ENCODE measurements around the gene BEAN1.
"Not testable (repeated sequence)": the region's sequence is repeated elsewhere in the genome, so short reads cannot be mapped to it uniquely, and the experiment has no call there.

The BEAN1 gene

GRCh38 chr16:66447491-66447890, 20.4 kb downstream of the BEAN1 start:
- no peak for TF ChIP-seq CTCF (IDR thresholded peaks at IDR 0.05; ENCODE audit: low read depth, low read length, missing control alignments)
- no peak for DNase-seq (ENCODE audit: low read depth)
- no peak overlapping the region for H3K4me3 ChIP-seq (ENCODE audit: low read depth, low read length)

GRCh38 chr16:66451548-66451947, 24.5 kb downstream of the BEAN1 start:
- TF ChIP-seq CTCF (IDR thresholded peaks at IDR 0.05; ENCODE audit: low read depth, low read length, missing control alignments): no peak
- no peak overlapping the region for H3K4me3 ChIP-seq (ENCODE audit: low read depth, low read length)
- no peak for DNase-seq (ENCODE audit: low read depth)

- H3K4me3 ChIP-seq (ENCODE audit: low read depth, low read length); DNase-seq (ENCODE audit: low read depth): not testable (repeated sequence)
These were observed 26.1 kb downstream of the BEAN1 start for GRCh38 chr16:66453230-66453629.

GRCh38 chr16:66454751-66455150, 27.7 kb downstream of the BEAN1 start:
- no peak for DNase-seq (ENCODE audit: low read depth)
- H3K4me3 ChIP-seq (ENCODE audit: low read depth, low read length): no peak overlapping the region
- TF ChIP-seq CTCF (IDR thresholded peaks at IDR 0.05; ENCODE audit: low read depth, low read length, missing control alignments): no peak

GRCh38 chr16:66455970-66456369, 28.9 kb downstream of the BEAN1 start:
- no peak for DNase-seq (ENCODE audit: low read depth)
- no peak overlapping the region for H3K4me3 ChIP-seq (ENCODE audit: low read depth, low read length)
- TF ChIP-seq CTCF (IDR thresholded peaks at IDR 0.05; ENCODE audit: low read depth, low read length, missing control alignments): no peak

- DNase-seq (ENCODE audit: low read depth): no peak
- TF ChIP-seq CTCF (IDR thresholded peaks at IDR 0.05; ENCODE audit: low read depth, low read length, missing control alignments): no peak
- H3K4me3 ChIP-seq (ENCODE audit: low read depth, low read length): no peak overlapping the region
These were observed 30.8 kb downstream of the BEAN1 start for GRCh38 chr16:66457888-66458287.

GRCh38 chr16:66458292-66458691, 31.2 kb downstream of the BEAN1 start:
- no peak for DNase-seq (ENCODE audit: low read depth)
- TF ChIP-seq CTCF (IDR thresholded peaks at IDR 0.05; ENCODE audit: low read depth, low read length, missing control alignments): no peak
- H3K4me3 ChIP-seq (ENCODE audit: low read depth, low read length): no peak overlapping the region

GRCh38 chr16:66458853-66459252, 31.8 kb downstream of the BEAN1 start:
- no peak for DNase-seq (ENCODE audit: low read depth)
- TF ChIP-seq CTCF (IDR thresholded peaks at IDR 0.05; ENCODE audit: low read depth, low read length, missing control alignments): no peak
- no peak overlapping the region for H3K4me3 ChIP-seq (ENCODE audit: low read depth, low read length)

Measured in GM12864 (cell line).